GM20000 (cell line): ENCODE data around the gene TRAPPC14.

Experiments
- DNase-seq: peaks from one replicate; pipeline ENCODE4 v3.0.0; 2012; ENCODE audit warnings: low spot score
- TF ChIP-seq, protein P1 (sequence below): IDR thresholded peaks from 2 replicates; pipeline ENCODE4 v1.5.1; 2012; ENCODE audit warnings: mild to moderate bottlenecking, control low read depth; ENCODE audit errors: extremely low read depth, missing control alignments

TRAPPC14 gene

DNA sequence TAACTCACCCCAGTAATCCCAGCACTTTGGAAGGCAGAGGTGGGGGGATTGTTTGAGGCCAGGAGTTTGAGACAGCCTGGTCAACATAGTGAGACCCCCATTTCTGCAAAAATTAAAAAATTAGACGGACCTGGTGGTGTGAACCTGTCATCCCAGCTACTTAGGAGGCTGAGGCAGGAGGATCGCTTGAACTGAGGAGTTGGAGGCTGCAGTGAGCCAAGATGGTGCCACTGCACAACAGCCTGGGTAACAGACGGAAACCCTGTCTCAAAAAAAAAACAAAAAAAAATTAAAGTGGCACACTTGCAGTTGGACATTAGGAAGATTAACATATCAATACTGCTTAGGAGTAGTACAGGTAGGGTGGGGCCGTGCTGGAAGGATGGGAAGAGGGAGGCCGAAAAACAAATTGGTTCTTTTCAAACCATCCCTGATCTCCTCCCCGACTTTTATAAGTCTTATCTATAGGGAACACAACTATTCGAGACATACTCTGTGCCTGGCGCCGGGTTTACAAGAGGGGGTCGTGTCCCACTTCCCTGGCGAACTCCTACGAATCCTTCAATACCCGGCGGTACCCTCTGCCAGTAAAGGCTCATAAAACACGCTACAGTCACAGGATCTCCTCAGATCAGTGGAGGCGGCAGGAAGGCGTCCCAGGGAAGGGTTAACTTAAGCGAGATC, 40.0 kb downstream of the TRAPPC14 start:
- TF ChIP-seq, protein P1, sequence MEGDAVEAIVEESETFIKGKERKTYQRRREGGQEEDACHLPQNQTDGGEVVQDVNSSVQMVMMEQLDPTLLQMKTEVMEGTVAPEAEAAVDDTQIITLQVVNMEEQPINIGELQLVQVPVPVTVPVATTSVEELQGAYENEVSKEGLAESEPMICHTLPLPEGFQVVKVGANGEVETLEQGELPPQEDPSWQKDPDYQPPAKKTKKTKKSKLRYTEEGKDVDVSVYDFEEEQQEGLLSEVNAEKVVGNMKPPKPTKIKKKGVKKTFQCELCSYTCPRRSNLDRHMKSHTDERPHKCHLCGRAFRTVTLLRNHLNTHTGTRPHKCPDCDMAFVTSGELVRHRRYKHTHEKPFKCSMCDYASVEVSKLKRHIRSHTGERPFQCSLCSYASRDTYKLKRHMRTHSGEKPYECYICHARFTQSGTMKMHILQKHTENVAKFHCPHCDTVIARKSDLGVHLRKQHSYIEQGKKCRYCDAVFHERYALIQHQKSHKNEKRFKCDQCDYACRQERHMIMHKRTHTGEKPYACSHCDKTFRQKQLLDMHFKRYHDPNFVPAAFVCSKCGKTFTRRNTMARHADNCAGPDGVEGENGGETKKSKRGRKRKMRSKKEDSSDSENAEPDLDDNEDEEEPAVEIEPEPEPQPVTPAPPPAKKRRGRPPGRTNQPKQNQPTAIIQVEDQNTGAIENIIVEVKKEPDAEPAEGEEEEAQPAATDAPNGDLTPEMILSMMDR = no peak
- DNase-seq = no peak

DNA sequence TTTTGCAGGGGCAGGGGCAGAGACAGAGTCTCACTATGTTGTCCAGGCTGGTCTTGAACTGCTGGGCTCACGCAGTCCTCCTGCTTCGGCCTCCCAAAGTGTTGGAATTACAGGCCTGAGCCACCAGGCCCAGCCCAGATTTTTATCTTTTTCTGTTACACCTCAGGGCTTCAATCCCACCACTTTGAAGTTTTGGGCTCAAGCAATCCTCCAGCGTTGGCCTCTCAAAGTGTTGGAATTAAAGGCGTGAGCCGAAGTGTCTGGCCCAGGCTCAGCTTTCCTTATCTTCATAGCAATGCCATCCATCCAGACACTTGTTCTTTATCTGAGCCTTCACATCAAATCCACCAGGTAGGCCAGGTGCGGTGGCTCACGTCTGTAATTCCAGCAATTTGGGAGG, 43.5 kb downstream of the TRAPPC14 start:
- TF ChIP-seq, protein P1 = no peak
- DNase-seq = no peak

GRCh38 chr7:100111914-100112313, 46.6 kb downstream of the TRAPPC14 start:
- no peak for DNase-seq
- TF ChIP-seq, protein P1 = no peak

DNA sequence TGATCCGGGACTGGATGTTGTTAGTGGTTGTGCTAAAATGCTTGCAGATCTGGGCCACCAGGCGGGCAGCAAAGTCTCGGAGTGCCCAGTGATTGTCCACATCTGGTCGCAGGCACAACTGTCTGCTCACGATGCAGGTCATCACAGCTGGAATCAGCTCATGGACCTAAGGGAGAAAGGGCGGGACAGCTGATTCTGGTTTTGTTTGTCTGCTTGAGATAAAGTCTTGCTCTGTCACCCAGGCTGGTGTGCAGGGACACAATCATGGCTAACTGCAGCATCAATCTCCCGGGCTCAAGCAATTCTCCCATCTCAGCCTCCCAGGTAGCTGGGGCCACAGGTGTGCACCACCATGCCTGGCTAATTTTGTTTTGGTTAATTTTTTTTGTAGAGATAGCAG, 47.4 kb downstream of the TRAPPC14 start:
- TF ChIP-seq, protein P1 = no peak
- no peak for DNase-seq

GRCh38 chr7:100109521-100110163, 48.9 kb downstream of the TRAPPC14 start:
- DNase-seq = no peak
- TF ChIP-seq, protein P1 = no peak

DNA sequence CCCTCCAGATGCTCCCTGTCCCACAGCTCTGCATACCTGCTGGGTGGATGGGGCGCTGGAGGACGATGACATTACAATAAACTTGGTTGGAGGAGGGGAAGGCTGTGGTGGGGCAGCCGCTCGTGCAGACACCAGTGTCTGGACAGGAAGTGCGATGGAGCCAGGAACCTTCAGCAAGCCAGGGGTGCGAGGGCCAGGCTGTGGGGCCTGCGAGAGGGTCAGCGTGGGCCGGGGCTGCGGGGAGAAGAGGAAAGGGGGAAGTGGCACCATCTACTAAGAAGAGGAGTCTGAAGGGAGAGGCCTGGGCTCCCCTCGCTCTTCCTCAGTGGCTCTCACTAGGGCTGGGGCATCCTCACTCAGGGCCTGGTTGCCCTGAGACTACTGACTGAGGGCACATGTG, 50.6 kb downstream of the TRAPPC14 start:
- DNase-seq = no peak
- TF ChIP-seq, protein P1 = no peak

- TF ChIP-seq, protein P1 = no peak
- DNase-seq = no peak
These were observed 51.3 kb downstream of the TRAPPC14 start for GRCh38 chr7:100107125-100107737.
